Liver (tissue), 9 donors: ENCODE measurements around the gene RHOH. TPM values are rescaled to one million over a fixed set of nuclear protein-coding genes. Genes with fewer than 3 reads are reported as not detected.

Experiments
- DNase-seq: peaks from one replicate; pipeline ENCODE4 v3.0.0-alpha.2; 2017; ENCODE audit warnings: low spot score
- H3K27ac ChIP-seq, 2 donors: one replicate each; pipeline ENCODE4 v1.7.0; 2013; ENCODE audit warnings: inconsistent platforms in 2 of 2, low read length in 2 of 2, control low read depth in 1 of 2, low read depth in 1 of 2, mild to moderate bottlenecking in 1 of 2
- H3K27me3 ChIP-seq, 4 donors: one replicate each; pipeline versions ENCODE4 v1.6.1 to v1.7.0; 2013; ENCODE audit warnings: low read length in 3 of 4, inconsistent platforms in 1 of 4, mild to moderate bottlenecking in 1 of 4, moderate library complexity in 1 of 4; ENCODE audit not compliant: control insufficient read depth in 4 of 4, insufficient read depth in 4 of 4
- H3K36me3 ChIP-seq, 4 donors: one replicate each; pipeline versions ENCODE4 v1.6.1 to v1.7.0; 2013; ENCODE audit warnings: low read length in 3 of 4, mild to moderate bottlenecking in 3 of 4, low read depth in 1 of 4, moderate library complexity in 1 of 4; ENCODE audit not compliant: control insufficient read depth in 4 of 4, insufficient read depth in 3 of 4
- H3K4me1 ChIP-seq, 4 donors: one replicate each; pipeline versions ENCODE4 v1.6.1 to v1.7.0; 2013; ENCODE audit warnings: low read length in 3 of 4, mild to moderate bottlenecking in 3 of 4, moderate library complexity in 1 of 4; ENCODE audit not compliant: control insufficient read depth in 4 of 4, insufficient read depth in 4 of 4
- H3K4me3 ChIP-seq, 3 donors: one replicate each; pipeline versions ENCODE4 v1.6.1 to v1.7.0; 2013; ENCODE audit warnings: low read length in 3 of 3, control low read depth in 1 of 3, low read depth in 1 of 3, mild to moderate bottlenecking in 1 of 3
- H3K9ac ChIP-seq, 2 donors: one replicate each; pipeline ENCODE4 v1.7.0; 2013; ENCODE audit warnings: low read length in 2 of 2, mild to moderate bottlenecking in 2 of 2, moderate library complexity in 2 of 2, control low read depth in 1 of 2, low read depth in 1 of 2
- H3K9me3 ChIP-seq, 4 donors: one replicate each; pipeline versions ENCODE4 v1.6.1 to v1.7.0; 2013; ENCODE audit warnings: low read length in 3 of 4; ENCODE audit not compliant: control insufficient read depth in 4 of 4
- EGR1 ChIP-seq, 2 donors: IDR thresholded peaks; 2 replicates each; pipeline ENCODE4 v1.6.1; 2016 to 2018; ENCODE audit warnings: antibody characterized with exemption in 2 of 2, low read depth in 2 of 2
- FOXA1 ChIP-seq: IDR thresholded peaks from 2 replicates; pipeline ENCODE4 v1.6.1; 2016; ENCODE audit warnings: antibody characterized with exemption
- FOXA2 ChIP-seq: IDR thresholded peaks from 2 replicates; pipeline ENCODE4 v1.6.1; 2016; ENCODE audit warnings: antibody characterized with exemption
- GABPA ChIP-seq, 2 donors: IDR thresholded peaks in 1 of 2; conservative IDR thresholded peaks in 1 of 2; 2 replicates each; pipeline ENCODE4 v1.6.1; 2016; ENCODE audit warnings: antibody characterized with exemption in 2 of 2, mild to moderate bottlenecking in 1 of 2, moderate library complexity in 1 of 2
- HNF4A ChIP-seq, 2 donors: conservative IDR thresholded peaks; 2 replicates each; pipeline ENCODE4 v1.6.1; 2016; ENCODE audit warnings: antibody characterized with exemption in 2 of 2, mild to moderate bottlenecking in 2 of 2
- HNF4G ChIP-seq: IDR thresholded peaks from 2 replicates; pipeline ENCODE4 v1.6.1; 2016; ENCODE audit warnings: antibody characterized with exemption
- JUND ChIP-seq, 2 donors: IDR thresholded peaks; 2 replicates each; pipeline ENCODE4 v1.6.1; 2016; ENCODE audit warnings: antibody characterized with exemption in 2 of 2
- NR2F2 ChIP-seq: IDR thresholded peaks from 2 replicates; pipeline ENCODE4 v1.6.1; 2016; ENCODE audit warnings: antibody characterized with exemption
- RAD21 ChIP-seq, 2 donors: IDR thresholded peaks; 2 replicates each; pipeline ENCODE4 v1.6.1; 2016; ENCODE audit warnings: antibody characterized with exemption in 2 of 2, mild to moderate bottlenecking in 2 of 2
- RXRA ChIP-seq, 2 donors: IDR thresholded peaks; 2 replicates each; pipeline ENCODE4 v1.6.1; 2017 to 2018; ENCODE audit warnings: antibody characterized with exemption in 2 of 2, mild to moderate bottlenecking in 1 of 2
- SP1 ChIP-seq: IDR thresholded peaks from 2 replicates; pipeline ENCODE4 v1.6.1; 2018; ENCODE audit warnings: antibody characterized with exemption, mild to moderate bottlenecking
- TAF1 ChIP-seq: conservative IDR thresholded peaks from 2 replicates; pipeline ENCODE4 v1.6.1; 2016; ENCODE audit warnings: antibody characterized with exemption, mild to moderate bottlenecking
- YY1 ChIP-seq: IDR thresholded peaks from 2 replicates; pipeline ENCODE4 v1.6.1; 2016; ENCODE audit warnings: antibody characterized with exemption, mild to moderate bottlenecking
- WGBS: extraction: QIAGEN DNeasy Blood & Tissue Kit; methylation state at CpG from one replicate; pipeline ENCODE4 v1.1.7; 2013; 5-methylcytosine and 5-hydroxymethylcytosine counted together
- polyA plus RNA-seq, 2 donors: library from polyadenylated mRNA; stranded (reverse) in 1 of 2; unstranded in 1 of 2; fragments of 200-250 nt in 1 of 2; fragments of >200 nt in 1 of 2; fragmentation: Nextera tagmentation in 1 of 2; extraction: Ambion mirVana in 1 of 2; gene quantifications; one replicate each; pipeline versions ENCODE4 v1.2.1 to v1.2.3, GENCODE V29; 2013 to 2015
- total RNA-seq, 2 donors: library from RNA; depleted of rRNA; stranded (reverse); fragments of >200 nt; gene quantifications; one replicate each; pipeline ENCODE4 v1.2.3, GENCODE V29; 2014
- TF ChIP-seq, protein P1 (sequence below): IDR thresholded peaks from 2 replicates; pipeline ENCODE4 v1.6.1; 2016; ENCODE audit warnings: antibody characterized with exemption
- TF ChIP-seq, protein P2 (sequence below): IDR thresholded peaks from 2 replicates; pipeline ENCODE4 v1.6.1; 2016; ENCODE audit warnings: antibody characterized with exemption
- TF ChIP-seq, protein P3 (sequence below): fragments of 150-350 bp; IDR thresholded peaks from 2 replicates; pipeline ENCODE4 v1.5.1; 2017; ENCODE audit warnings: improper control_type of control experiment, low read depth, low read length; ENCODE audit not compliant: missing input control
- TF ChIP-seq, protein P4 (sequence below): IDR thresholded peaks from 2 replicates; pipeline ENCODE4 v1.6.1; 2016; ENCODE audit warnings: antibody characterized with exemption, mild to moderate bottlenecking
- TF ChIP-seq, protein P5 (sequence below): IDR thresholded peaks from 2 replicates; pipeline ENCODE4 v1.6.1; 2016; ENCODE audit warnings: antibody characterized with exemption
- donor health status: healthy.
- donor health status: healthy.
- donor health status: healthy.
- donor health status: healthy.
- donor health status: healthy.

The RHOH gene
- total and polyA plus RNA-seq, 4 donors = 0.56 to 2.3 (median 1.3) TPM

DNA sequence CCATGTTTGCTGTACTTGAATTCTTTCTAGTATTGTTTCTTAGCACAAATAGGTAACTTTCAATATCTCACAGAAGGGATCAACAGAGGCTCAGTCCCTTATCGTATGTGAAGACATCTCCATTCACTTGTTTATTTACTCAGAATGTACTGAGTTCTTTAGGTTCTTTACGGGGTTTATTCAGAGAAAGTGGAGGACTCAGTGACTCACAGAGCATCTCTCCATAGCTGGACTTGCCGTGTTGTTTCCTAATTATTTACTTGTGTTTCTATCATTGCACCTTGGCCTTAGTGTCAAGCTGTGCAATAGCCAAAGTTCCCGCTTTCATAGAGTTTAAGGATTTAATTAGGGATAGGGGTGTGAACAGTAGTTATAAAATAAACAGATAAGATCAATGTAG lies 57.1 kb downstream of the RHOH start:
- Histone ChIP-seq H3K4me3 (no peak overlapping the region), H3K9ac (no peak overlapping the region), H3K4me1 (no peaks in the 10 kb centered on the region), H3K27ac (no peak overlapping the region), H3K27me3 (no peaks in the 10 kb centered on the region), H3K36me3 (no peaks in the 10 kb centered on the region), H3K9me3 (no peaks in the 10 kb centered on the region)
- no peak for DNase-seq
- TF ChIP-seq HNF4A (conservative IDR thresholded peaks at IDR 0.05) (peak in 1 of 2 donors; percentile 12), YY1 (no peak), EGR1 (IDR thresholded peaks at IDR 0.05; ENCODE audit: low read depth in 2 of 2) (no peak)
- 59% methylated on average over 4 of the region's 4 CpGs for WGBS

DNA sequence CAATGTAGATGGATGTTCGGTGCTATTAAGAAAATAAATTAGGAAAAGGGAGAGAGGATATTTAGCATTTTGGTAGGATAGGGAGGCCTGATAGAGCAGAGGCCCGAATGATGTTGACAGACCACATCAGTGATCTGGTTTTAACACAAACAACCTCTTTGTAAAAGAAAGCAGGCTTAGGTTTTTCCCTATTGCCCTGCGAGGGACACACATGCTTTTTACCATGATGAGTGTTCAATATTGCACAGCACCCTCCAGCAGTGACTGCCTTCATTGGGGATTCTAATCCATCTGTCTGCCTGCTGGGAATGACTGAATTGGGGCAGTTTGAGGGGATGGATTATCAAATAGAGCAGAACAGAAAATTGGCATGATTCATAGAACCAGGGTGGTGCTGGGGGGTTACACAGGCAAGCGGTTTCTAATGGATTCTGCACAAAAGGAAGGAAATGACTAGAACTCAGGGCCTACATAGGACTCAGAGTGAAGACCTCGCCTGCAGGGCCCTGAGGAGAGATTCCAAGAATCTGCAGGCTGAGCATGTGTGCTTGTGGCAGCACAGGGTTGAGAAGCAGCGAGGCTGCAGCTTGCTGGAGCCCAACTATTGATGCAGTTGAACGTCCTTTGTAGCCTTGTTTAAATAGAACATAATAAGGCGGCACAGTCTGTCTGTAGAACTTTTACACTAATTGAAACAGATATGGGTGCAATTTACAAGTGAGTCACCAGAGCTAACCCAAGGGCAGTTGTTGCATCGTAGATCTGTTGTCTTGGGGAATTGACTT lies 58.0 kb downstream of the RHOH start:
- Histone ChIP-seq H3K27me3 (no peaks in the 10 kb centered on the region), H3K9me3 (no peaks in the 10 kb centered on the region), H3K4me3 (no peak overlapping the region), H3K36me3 (no peaks in the 10 kb centered on the region), H3K4me1 (no peaks in the 10 kb centered on the region), H3K27ac (no peak overlapping the region), H3K9ac (no peak overlapping the region)
- no peak for TF ChIP-seq RXRA (IDR thresholded peaks at IDR 0.05)
- TF ChIP-seq, protein P1, sequence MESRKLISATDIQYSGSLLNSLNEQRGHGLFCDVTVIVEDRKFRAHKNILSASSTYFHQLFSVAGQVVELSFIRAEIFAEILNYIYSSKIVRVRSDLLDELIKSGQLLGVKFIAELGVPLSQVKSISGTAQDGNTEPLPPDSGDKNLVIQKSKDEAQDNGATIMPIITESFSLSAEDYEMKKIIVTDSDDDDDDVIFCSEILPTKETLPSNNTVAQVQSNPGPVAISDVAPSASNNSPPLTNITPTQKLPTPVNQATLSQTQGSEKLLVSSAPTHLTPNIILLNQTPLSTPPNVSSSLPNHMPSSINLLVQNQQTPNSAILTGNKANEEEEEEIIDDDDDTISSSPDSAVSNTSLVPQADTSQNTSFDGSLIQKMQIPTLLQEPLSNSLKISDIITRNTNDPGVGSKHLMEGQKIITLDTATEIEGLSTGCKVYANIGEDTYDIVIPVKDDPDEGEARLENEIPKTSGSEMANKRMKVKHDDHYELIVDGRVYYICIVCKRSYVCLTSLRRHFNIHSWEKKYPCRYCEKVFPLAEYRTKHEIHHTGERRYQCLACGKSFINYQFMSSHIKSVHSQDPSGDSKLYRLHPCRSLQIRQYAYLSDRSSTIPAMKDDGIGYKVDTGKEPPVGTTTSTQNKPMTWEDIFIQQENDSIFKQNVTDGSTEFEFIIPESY = no peak
- no peak for TF ChIP-seq HNF4G
- TF ChIP-seq NR2F2 = no peak
- TF ChIP-seq RAD21 (IDR thresholded peaks at IDR 0.05) = no peak
- TF ChIP-seq JUND (IDR thresholded peaks at IDR 0.05) = no peak
- TF ChIP-seq, protein P2, sequence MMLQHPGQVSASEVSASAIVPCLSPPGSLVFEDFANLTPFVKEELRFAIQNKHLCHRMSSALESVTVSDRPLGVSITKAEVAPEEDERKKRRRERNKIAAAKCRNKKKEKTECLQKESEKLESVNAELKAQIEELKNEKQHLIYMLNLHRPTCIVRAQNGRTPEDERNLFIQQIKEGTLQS = no peak
- TF ChIP-seq GABPA (IDR thresholded peaks at IDR 0.05 in 1 of 2, conservative IDR thresholded peaks at IDR 0.05 in 1 of 2) = no peak
- TF ChIP-seq YY1 = no peak
- no peak for TF ChIP-seq FOXA2
- TF ChIP-seq, protein P3, sequence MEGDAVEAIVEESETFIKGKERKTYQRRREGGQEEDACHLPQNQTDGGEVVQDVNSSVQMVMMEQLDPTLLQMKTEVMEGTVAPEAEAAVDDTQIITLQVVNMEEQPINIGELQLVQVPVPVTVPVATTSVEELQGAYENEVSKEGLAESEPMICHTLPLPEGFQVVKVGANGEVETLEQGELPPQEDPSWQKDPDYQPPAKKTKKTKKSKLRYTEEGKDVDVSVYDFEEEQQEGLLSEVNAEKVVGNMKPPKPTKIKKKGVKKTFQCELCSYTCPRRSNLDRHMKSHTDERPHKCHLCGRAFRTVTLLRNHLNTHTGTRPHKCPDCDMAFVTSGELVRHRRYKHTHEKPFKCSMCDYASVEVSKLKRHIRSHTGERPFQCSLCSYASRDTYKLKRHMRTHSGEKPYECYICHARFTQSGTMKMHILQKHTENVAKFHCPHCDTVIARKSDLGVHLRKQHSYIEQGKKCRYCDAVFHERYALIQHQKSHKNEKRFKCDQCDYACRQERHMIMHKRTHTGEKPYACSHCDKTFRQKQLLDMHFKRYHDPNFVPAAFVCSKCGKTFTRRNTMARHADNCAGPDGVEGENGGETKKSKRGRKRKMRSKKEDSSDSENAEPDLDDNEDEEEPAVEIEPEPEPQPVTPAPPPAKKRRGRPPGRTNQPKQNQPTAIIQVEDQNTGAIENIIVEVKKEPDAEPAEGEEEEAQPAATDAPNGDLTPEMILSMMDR = no peak
- TF ChIP-seq, protein P4, sequence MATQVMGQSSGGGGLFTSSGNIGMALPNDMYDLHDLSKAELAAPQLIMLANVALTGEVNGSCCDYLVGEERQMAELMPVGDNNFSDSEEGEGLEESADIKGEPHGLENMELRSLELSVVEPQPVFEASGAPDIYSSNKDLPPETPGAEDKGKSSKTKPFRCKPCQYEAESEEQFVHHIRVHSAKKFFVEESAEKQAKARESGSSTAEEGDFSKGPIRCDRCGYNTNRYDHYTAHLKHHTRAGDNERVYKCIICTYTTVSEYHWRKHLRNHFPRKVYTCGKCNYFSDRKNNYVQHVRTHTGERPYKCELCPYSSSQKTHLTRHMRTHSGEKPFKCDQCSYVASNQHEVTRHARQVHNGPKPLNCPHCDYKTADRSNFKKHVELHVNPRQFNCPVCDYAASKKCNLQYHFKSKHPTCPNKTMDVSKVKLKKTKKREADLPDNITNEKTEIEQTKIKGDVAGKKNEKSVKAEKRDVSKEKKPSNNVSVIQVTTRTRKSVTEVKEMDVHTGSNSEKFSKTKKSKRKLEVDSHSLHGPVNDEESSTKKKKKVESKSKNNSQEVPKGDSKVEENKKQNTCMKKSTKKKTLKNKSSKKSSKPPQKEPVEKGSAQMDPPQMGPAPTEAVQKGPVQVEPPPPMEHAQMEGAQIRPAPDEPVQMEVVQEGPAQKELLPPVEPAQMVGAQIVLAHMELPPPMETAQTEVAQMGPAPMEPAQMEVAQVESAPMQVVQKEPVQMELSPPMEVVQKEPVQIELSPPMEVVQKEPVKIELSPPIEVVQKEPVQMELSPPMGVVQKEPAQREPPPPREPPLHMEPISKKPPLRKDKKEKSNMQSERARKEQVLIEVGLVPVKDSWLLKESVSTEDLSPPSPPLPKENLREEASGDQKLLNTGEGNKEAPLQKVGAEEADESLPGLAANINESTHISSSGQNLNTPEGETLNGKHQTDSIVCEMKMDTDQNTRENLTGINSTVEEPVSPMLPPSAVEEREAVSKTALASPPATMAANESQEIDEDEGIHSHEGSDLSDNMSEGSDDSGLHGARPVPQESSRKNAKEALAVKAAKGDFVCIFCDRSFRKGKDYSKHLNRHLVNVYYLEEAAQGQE = no peak
- TF ChIP-seq, protein P5, sequence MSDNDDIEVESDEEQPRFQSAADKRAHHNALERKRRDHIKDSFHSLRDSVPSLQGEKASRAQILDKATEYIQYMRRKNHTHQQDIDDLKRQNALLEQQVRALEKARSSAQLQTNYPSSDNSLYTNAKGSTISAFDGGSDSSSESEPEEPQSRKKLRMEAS = no peak
- TF ChIP-seq HNF4A (conservative IDR thresholded peaks at IDR 0.05) = no peak
- no peak for TF ChIP-seq EGR1 (IDR thresholded peaks at IDR 0.05; ENCODE audit: low read depth in 2 of 2)
- no peak for TF ChIP-seq FOXA1
- no peak for TF ChIP-seq TAF1
- TF ChIP-seq SP1 = no peak
- WGBS = 74% methylated on average over 9 of the region's 9 CpGs
- DNase-seq = no peak
